HT-29 (cell line): Measurements from ENCODE around the gene TIRAP. TPM values are rescaled to one million over a fixed set of nuclear protein-coding genes. Genes with fewer than 3 reads are reported as not detected.
A peak's percentile ranks its signal among the peaks of the same experiment; 100 is the strongest.

Experiments
- DNase-seq: peaks from one replicate; pipeline ENCODE4 v3.0.0-alpha.2; 2015; ENCODE audit warnings: low spot score
- small RNA-seq: library from RNA; depleted of rRNA; stranded (forward); fragments of <200 nt; gene quantifications from one replicate; pipeline ENCODE3, GENCODE V24; 2014
- total RNA-seq: library from RNA; depleted of rRNA; stranded (reverse); fragments of >200 nt; shearing (Covaris generic); gene quantifications from 2 replicates; pipeline ENCODE4 v1.2.3, GENCODE V29; 2014; rRNA removed

Gene TIRAP
- total RNA-seq, 1 experiment from 2014 or later, result 12.3 TPM

GRCh38 chr11:126341760-126342161, 58.9 kb downstream of the TIRAP start:
- DNase-seq, result peak; percentile 89

GRCh38 chr11:126343051-126343450, 60.2 kb downstream of the TIRAP start:
- DNase-seq, result no peak

Small RNAs within 50 kb of the gene (small RNA-seq; reads per million reads assigned to genes)
- gene RN7SL351P, result not detected

Other genes starting within 250 kb of the TIRAP start
- gene CDON, start 220.2 kb upstream of the TIRAP start, total RNA-seq, result 4.7 and 4.8 TPM in 2 replicates
- 47.6 and 52.7 TPM in 2 replicates for gene RPUSD4, start 71.4 kb upstream of the TIRAP start, total RNA-seq
- 16.3 and 20.8 TPM in 2 replicates for gene FAM118B, start 71.3 kb upstream of the TIRAP start, total RNA-seq
- gene SRPRA, start 14.2 kb upstream of the TIRAP start, total RNA-seq, result 125 and 126 TPM in 2 replicates
- 38.2 and 42.6 TPM in 2 replicates for gene FOXRED1, start 13.9 kb upstream of the TIRAP start, total RNA-seq
- gene DCPS, start 21.0 kb downstream of the TIRAP start, total RNA-seq, result 51.0 and 63.2 TPM in 2 replicates
- gene ST3GAL4, start 72.6 kb downstream of the TIRAP start, total RNA-seq, result 140 and 158 TPM in 2 replicates